ENCODE measurements around the gene EPN1.

GRCh38 chr19:55685776-55686175, 10.8 kb downstream of the EPN1 start:
- TF ChIP-seq CTCF (IDR thresholded peaks at IDR 0.05; ENCODE audit: low read depth, low read length) (no peak), POLR2A (IDR thresholded peaks at IDR 0.05; ENCODE audit: extremely low read depth, insufficient read length) (no peak)

Measured in NB4 (cell line).